Central memory CD8-positive, alpha-beta T cell (primary cell): Measurements from ENCODE around the gene MYOD1.

Source experiments
- ATAC-seq: fragments of 150-1000 bp; cut with Tn5 transposase; replicated peaks from 2 replicates; pipeline ENCODE4 v1.10.0; 2022; ENCODE audit warnings: mild to moderate bottlenecking, moderate FRiP score, moderate number of reproducible peaks; ENCODE audit not compliant: poor library complexity, severe bottlenecking; ENCODE audit errors: extremely low read depth
- DNase-seq, 2 donors: peaks; one replicate each; pipeline ENCODE4 v3.0.0; 2021; ENCODE audit warnings: low spot score in 2 of 2
- H3K27ac Mint-ChIP-seq: one replicate; pipeline ENCODE4 v1.8.0; 2022; ENCODE audit warnings: low read depth, mild to moderate bottlenecking, moderate library complexity, mixed read lengths
- H3K27me3 Mint-ChIP-seq: one replicate; pipeline ENCODE4 v1.8.0; 2022; ENCODE audit warnings: mixed read lengths
- H3K36me3 Mint-ChIP-seq: one replicate; pipeline ENCODE4 v1.8.0; 2022; ENCODE audit warnings: mild to moderate bottlenecking, moderate library complexity, mixed read lengths; ENCODE audit not compliant: insufficient read depth
- H3K4me1 Mint-ChIP-seq: one replicate; pipeline ENCODE4 v1.8.0; 2022; ENCODE audit warnings: mixed read lengths
- H3K4me3 Mint-ChIP-seq: one replicate; pipeline ENCODE4 v1.8.0; 2022; ENCODE audit warnings: mild to moderate bottlenecking, moderate library complexity, mixed read lengths
- H3K9me3 Mint-ChIP-seq: one replicate; pipeline ENCODE4 v1.8.0; 2022; ENCODE audit warnings: mixed read lengths

MYOD1 gene

GRCh38 chr11:17719028-17719937 lies at the start of gene MYOD1:
TSS of gene MYOD1 (plus strand) at chr11:17719571. CDS start at chr11:17719783, 212 bp downstream.
- Mint-ChIP-seq H3K9me3 (no peaks in the 10 kb centered on the region), H3K4me3 (no peak within 1 kb of the TSS), H3K36me3 (no peaks in the 10 kb centered on the region), H3K4me1 (no peaks in the 10 kb centered on the region), H3K27ac (no peak within 1 kb of the TSS), H3K27me3 (peaks cover 32% of the 10 kb centered on the region)
- DNase-seq = no peak
- no peak for ATAC-seq

GRCh38 chr11:17672469-17672868 lies 46.9 kb upstream of the MYOD1 start:
- H3K9me3 Mint-ChIP-seq = peaks cover 11% of the 10 kb centered on the region
- no peak overlapping the region for H3K27ac Mint-ChIP-seq
- peaks cover 58% of the 10 kb centered on the region for H3K27me3 Mint-ChIP-seq
- no peak overlapping the region for H3K4me3 Mint-ChIP-seq
- H3K4me1 Mint-ChIP-seq = no peaks in the 10 kb centered on the region
- DNase-seq = no peak
- no peak for ATAC-seq
- no peaks in the 10 kb centered on the region for H3K36me3 Mint-ChIP-seq

- Mint-ChIP-seq H3K9me3 (peaks cover 11% of the 10 kb centered on the region), H3K36me3 (no peaks in the 10 kb centered on the region), H3K27me3 (peaks cover 58% of the 10 kb centered on the region), H3K27ac (no peak overlapping the region), H3K4me3 (no peak overlapping the region), H3K4me1 (no peaks in the 10 kb centered on the region)
- ATAC-seq = no peak
- DNase-seq = no peak
Observed at GRCh38 chr11:17673951-17674350, 45.4 kb upstream of the MYOD1 start.

- Mint-ChIP-seq H3K4me3 (no peak overlapping the region), H3K9me3 (no peaks in the 10 kb centered on the region), H3K4me1 (no peaks in the 10 kb centered on the region), H3K27me3 (peaks cover 41% of the 10 kb centered on the region), H3K36me3 (no peaks in the 10 kb centered on the region), H3K27ac (no peak overlapping the region)
- DNase-seq = no peak
- no peak for ATAC-seq
Observed at GRCh38 chr11:17682848-17683247, 36.5 kb upstream of the MYOD1 start.

- H3K36me3 Mint-ChIP-seq = no peaks in the 10 kb centered on the region
- peaks cover 41% of the 10 kb centered on the region for H3K27me3 Mint-ChIP-seq
- H3K4me1 Mint-ChIP-seq = no peaks in the 10 kb centered on the region
- H3K27ac Mint-ChIP-seq = no peak overlapping the region
- ATAC-seq (no peak), DNase-seq (no peak)
- H3K4me3 Mint-ChIP-seq = no peak overlapping the region
- H3K9me3 Mint-ChIP-seq = no peaks in the 10 kb centered on the region
Observed at GRCh38 chr11:17683377-17684161, 35.8 kb upstream of the MYOD1 start.

DNA sequence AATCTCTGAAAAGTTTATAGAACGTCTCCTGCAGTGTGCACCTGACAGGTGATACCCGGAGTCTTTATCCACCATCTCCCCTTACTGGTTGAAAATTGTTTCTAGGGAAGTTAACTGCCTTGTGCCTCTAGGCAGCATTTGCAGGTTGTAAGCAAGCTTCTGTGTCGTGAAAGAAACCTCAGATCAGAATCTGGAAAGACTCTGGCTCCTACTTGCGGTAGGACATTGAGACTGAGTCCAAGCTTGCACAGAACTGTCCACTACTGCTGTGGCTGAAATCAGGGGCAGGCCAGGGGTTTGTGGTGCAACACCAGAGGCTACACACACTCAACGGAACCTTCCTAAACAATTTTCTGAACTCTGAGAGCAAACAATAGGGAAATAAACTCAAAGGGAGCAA lies 34.8 kb upstream of the MYOD1 start:
- no peak overlapping the region for H3K4me3 Mint-ChIP-seq

DNA sequence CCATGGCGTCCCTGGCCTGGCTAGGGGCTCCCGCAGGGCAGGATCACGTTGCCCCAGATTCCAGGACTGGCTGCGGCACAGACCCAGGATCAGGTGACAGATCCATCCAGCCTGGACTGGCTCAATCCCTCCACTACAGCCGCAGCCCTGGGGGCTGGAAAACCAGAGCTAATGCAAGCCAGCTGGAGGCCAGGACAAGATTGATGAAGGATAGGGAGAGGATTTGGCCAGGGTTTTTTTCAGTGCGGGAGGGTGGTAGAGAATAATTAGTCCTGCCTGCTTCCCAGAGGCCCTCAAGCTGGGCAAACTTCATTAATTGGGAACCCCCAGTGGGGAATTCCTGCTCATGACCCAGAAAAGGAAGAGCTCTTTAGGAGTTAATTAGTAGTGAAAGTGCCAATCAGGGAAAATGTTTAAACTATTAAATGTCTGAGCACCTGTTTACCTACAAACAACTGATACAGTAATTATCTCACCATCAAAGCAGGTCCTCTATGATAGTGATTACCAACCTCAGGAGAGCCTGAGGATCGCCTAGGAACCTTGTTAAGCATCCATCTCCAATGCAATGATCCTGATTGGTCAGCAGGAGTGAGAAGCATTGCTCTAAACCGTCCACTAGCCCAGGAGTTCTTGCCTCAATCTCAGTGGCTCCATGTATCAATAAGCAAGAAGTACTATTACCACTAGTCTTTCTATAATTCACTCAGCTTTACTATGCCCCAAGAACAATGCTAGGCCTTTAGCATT lies 33.0 kb upstream of the MYOD1 start:
- Mint-ChIP-seq H3K4me1 (no peaks in the 10 kb centered on the region), H3K36me3 (no peaks in the 10 kb centered on the region), H3K27ac (no peak overlapping the region), H3K27me3 (peaks cover 47% of the 10 kb centered on the region), H3K4me3 (no peak overlapping the region), H3K9me3 (no peaks in the 10 kb centered on the region)
- no peak for ATAC-seq
- no peak for DNase-seq

More for the DNA sequence above, 34.8 kb upstream of the MYOD1 start:
- no peak overlapping the region for H3K27ac Mint-ChIP-seq
- no peak for DNase-seq
- H3K27me3 Mint-ChIP-seq = peaks cover 41% of the 10 kb centered on the region
- H3K9me3 Mint-ChIP-seq = no peaks in the 10 kb centered on the region
- no peak for ATAC-seq
- no peaks in the 10 kb centered on the region for H3K36me3 Mint-ChIP-seq
- H3K4me1 Mint-ChIP-seq = no peaks in the 10 kb centered on the region

- no peak for ATAC-seq
- Mint-ChIP-seq H3K36me3 (no peaks in the 10 kb centered on the region), H3K9me3 (no peaks in the 10 kb centered on the region), H3K4me1 (no peaks in the 10 kb centered on the region), H3K4me3 (no peak overlapping the region), H3K27ac (no peak overlapping the region), H3K27me3 (peaks cover 50% of the 10 kb centered on the region)
- no peak for DNase-seq
Observed at GRCh38 chr11:17687946-17688670, 31.3 kb upstream of the MYOD1 start.

DNA sequence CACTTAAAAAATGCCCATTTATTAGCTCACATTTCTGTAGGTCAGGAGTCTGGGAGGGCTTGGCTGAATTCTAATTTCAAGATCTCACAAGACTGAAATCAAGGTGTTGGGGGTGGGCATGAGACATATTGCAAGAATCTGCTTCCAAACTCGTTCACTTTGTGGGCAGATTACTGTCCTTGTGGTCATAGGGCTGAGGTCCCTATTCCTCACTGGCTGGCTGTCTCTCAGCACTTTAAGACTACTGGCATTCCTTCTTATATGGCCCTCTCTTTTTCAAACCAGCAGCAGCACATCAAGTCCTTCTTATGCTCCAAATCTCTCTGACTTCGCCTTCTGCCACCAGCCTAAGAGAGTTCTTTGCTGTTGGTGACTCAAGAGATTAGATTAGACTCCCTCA lies 27.8 kb upstream of the MYOD1 start:
- no peak for ATAC-seq

DNA sequence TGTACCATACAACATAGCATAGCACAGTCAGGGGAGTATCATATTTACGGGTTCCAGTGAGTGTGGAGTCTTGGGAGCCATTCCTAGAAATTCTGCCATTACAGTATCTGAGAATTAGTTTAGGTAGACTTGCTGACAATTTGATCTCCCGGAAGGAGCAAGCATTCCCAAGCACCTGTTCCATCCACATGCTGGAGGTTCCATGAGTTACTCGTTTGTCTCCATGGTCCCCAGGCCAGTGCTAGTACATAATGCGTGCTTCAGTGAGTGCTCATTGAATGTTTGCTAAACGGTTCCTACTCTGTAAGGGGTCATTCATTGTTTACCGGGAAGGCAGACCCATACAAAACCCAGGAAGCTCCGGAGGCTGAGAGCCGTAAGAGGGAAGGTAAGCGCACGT lies 27.4 kb upstream of the MYOD1 start:
- ATAC-seq (no peak), DNase-seq (no peak)
- Mint-ChIP-seq H3K9me3 (no peaks in the 10 kb centered on the region), H3K27me3 (peaks cover 64% of the 10 kb centered on the region), H3K4me3 (no peak overlapping the region), H3K36me3 (peaks cover 2% of the 10 kb centered on the region), H3K4me1 (no peaks in the 10 kb centered on the region), H3K27ac (no peak overlapping the region)

More for the DNA sequence above, 27.8 kb upstream of the MYOD1 start:
- no peak for DNase-seq
- H3K9me3 Mint-ChIP-seq = no peaks in the 10 kb centered on the region
- no peaks in the 10 kb centered on the region for H3K4me1 Mint-ChIP-seq
- no peak overlapping the region for H3K4me3 Mint-ChIP-seq
- H3K36me3 Mint-ChIP-seq = peaks cover 2% of the 10 kb centered on the region
- H3K27ac Mint-ChIP-seq = no peak overlapping the region
- peaks cover 63% of the 10 kb centered on the region for H3K27me3 Mint-ChIP-seq

- Mint-ChIP-seq H3K27me3 (peaks cover 65% of the 10 kb centered on the region), H3K4me1 (no peaks in the 10 kb centered on the region), H3K27ac (no peak overlapping the region), H3K36me3 (peaks cover 2% of the 10 kb centered on the region), H3K9me3 (no peaks in the 10 kb centered on the region), H3K4me3 (no peak overlapping the region)
- no peak for DNase-seq
- no peak for ATAC-seq
Observed at GRCh38 chr11:17692931-17693330, 26.4 kb upstream of the MYOD1 start.

DNA sequence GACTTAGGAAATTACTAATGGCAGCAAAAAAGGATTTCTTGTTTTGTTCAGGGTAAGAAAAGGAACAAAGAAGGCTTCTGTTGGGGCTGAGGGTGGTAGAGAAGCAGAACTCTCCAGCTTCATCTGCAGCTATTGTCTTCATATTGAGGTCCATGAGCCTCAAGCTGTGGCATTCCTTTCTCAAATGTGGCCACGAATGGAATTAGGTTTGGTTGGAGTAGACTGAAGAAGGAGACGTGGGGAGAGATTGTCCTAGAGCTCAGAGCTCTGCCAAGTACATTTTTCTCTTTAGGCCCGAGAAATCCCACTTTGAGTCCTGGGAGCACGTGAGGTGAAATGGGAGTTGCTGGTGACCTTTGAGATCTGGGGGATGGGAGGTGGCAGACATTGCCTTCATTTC lies 25.8 kb upstream of the MYOD1 start:
- ATAC-seq (no peak), DNase-seq (no peak)
- no peaks in the 10 kb centered on the region for H3K4me1 Mint-ChIP-seq
- H3K27ac Mint-ChIP-seq = no peak overlapping the region
- peaks cover 67% of the 10 kb centered on the region for H3K27me3 Mint-ChIP-seq
- no peak overlapping the region for H3K4me3 Mint-ChIP-seq
- H3K9me3 Mint-ChIP-seq = no peaks in the 10 kb centered on the region
- H3K36me3 Mint-ChIP-seq = peaks cover 2% of the 10 kb centered on the region
